PC-3 (cell line): ENCODE data around the gene DIP2C. TPM values are rescaled to one million over a fixed set of nuclear protein-coding genes. Genes with fewer than 3 reads are reported as not detected.

Experiments used
- ATAC-seq: fragments of 200-7000 bp; cut with Tn5 transposase; 2 replicates; pipeline ENCODE4 v1.9.1; 2020; ENCODE audit warnings: mild to moderate bottlenecking, moderate library complexity
- BruUV-seq: library from RNA; stranded (reverse); fragments of 400-500 nt; replicated peaks from 2 replicates; lab custom pipeline; 2021; lab: Mats Ljungman, UMichigan
- CTCF ChIA-PET: fragments of 300-600 bp; sonication (Branson Sonifier 250); formaldehyde crosslinking; loops from one replicate; lab custom pipeline; 2022; ENCODE audit warnings: antibody characterized with exemption; lab: Charles Lee
- POLR2A ChIA-PET: fragments of 300-600 bp; sonication (Branson Sonifier 250); formaldehyde crosslinking; loops from one replicate; lab custom pipeline; 2022; ENCODE audit warnings: antibody characterized with exemption; ENCODE audit not compliant: unreplicated experiment; lab: Charles Lee
- DNase-seq: peaks from one replicate; pipeline ENCODE4 v3.0.0-alpha.2; 2015
- H2AFZ ChIP-seq: fragments of 300-600 bp; sonication (generic); 2 replicates; pipeline ENCODE4 v1.6.0; 2016; ENCODE audit warnings: antibody characterized with exemption, low read length
- H3F3A ChIP-seq: fragments of 300-600 bp; sonication (generic); one replicate; pipeline ENCODE4 v1.6.0; 2017; ENCODE audit warnings: antibody characterized with exemption, low read length, control low read depth, mild to moderate bottlenecking; ENCODE audit not compliant: unreplicated experiment
- H3K27ac ChIP-seq: fragments of 300-600 bp; sonication (generic); 2 replicates; pipeline ENCODE4 v1.5.1; 2016; ENCODE audit warnings: mild to moderate bottlenecking, low read length
- H3K27me3 ChIP-seq: fragments of 300-600 bp; sonication (generic); 2 replicates; pipeline ENCODE4 v1.6.1; 2016; ENCODE audit warnings: low read length, mixed read lengths
- H3K36me3 ChIP-seq: fragments of 300-600 bp; sonication (generic); 2 replicates; pipeline ENCODE4 v1.6.1; 2016; ENCODE audit warnings: low read depth, mixed run types, low read length, mixed read lengths
- H3K4me1 ChIP-seq: fragments of 300-600 bp; sonication (generic); 2 replicates; pipeline ENCODE4 v1.5.1; 2016; ENCODE audit warnings: low read length; ENCODE audit not compliant: insufficient read depth
- H3K4me2 ChIP-seq: fragments of 300-600 bp; sonication (generic); 2 replicates; pipeline ENCODE4 v1.6.0; 2016; ENCODE audit warnings: low read length
- H3K4me3 ChIP-seq: fragments of 300-600 bp; sonication (generic); 2 replicates; pipeline ENCODE4 v1.5.1; 2016; ENCODE audit warnings: mild to moderate bottlenecking, low read length, mixed read lengths
- H3K79me2 ChIP-seq: fragments of 300-600 bp; sonication (generic); 2 replicates; pipeline ENCODE4 v1.6.1; 2017; ENCODE audit warnings: low read length, mixed read lengths
- H3K9ac ChIP-seq: fragments of 300-600 bp; sonication (generic); 2 replicates; pipeline ENCODE4 v1.6.0; 2016; ENCODE audit warnings: mild to moderate bottlenecking, low read length
- H3K9me2 ChIP-seq: fragments of 300-600 bp; sonication (generic); replicated peaks from 2 replicates; pipeline ENCODE4 v1.6.1; 2016; ENCODE audit warnings: mixed run types, low read length, mixed read lengths
- H3K9me3 ChIP-seq: fragments of 300-600 bp; sonication (generic); 2 replicates; pipeline ENCODE4 v1.6.1; 2016; ENCODE audit warnings: low read length, mixed read lengths
- H4K20me1 ChIP-seq: fragments of 300-600 bp; sonication (generic); 2 replicates; pipeline ENCODE4 v1.6.1; 2016; ENCODE audit warnings: low read length, mixed read lengths
- EZH2 ChIP-seq: fragments of 300-600 bp; sonication (generic); IDR thresholded peaks from one replicate; pipeline ENCODE4 v1.6.1; 2017; ENCODE audit warnings: antibody characterized with exemption, mild to moderate bottlenecking, low read length; ENCODE audit not compliant: unreplicated experiment
- EZH2phosphoT487 ChIP-seq: fragments of 300-600 bp; sonication (generic); IDR thresholded peaks from 2 replicates; pipeline ENCODE4 v1.6.1; 2018; ENCODE audit warnings: mild to moderate bottlenecking, antibody characterized with exemption, low read length, borderline replicate concordance
- intact Hi-C: fragments of 100-400 bp; cut with micrococcal nuclease; formaldehyde crosslinking; loops from 2 replicates; pipeline ENCODE4 v1.9.0; 2023
- total RNA-seq: library from RNA; depleted of rRNA; stranded (reverse); fragments of >200 nt; gene quantifications from 2 replicates; pipeline ENCODE4 v1.2.3, GENCODE V29; 2014
- TF ChIP-seq, protein P1 (sequence below): fragments of 300-600 bp; sonication (generic); conservative IDR thresholded peaks from 2 replicates; pipeline ENCODE4 v1.5.1; 2017; ENCODE audit warnings: antibody characterized with exemption, low read depth, mild to moderate bottlenecking, low read length

DIP2C gene
- total RNA-seq, 1 experiment from 2014 or later: 3.1 TPM

GRCh38 chr10:599767-600166 lies 89.7 kb downstream of the DIP2C start:
- no peak for DNase-seq
- intact Hi-C loops: no loop called here
- no peaks in the 10 kb centered on the region for H3K36me3 ChIP-seq
- TF ChIP-seq EZH2: no peak
- no peak for TF ChIP-seq EZH2phosphoT487
- TF ChIP-seq, protein P1, sequence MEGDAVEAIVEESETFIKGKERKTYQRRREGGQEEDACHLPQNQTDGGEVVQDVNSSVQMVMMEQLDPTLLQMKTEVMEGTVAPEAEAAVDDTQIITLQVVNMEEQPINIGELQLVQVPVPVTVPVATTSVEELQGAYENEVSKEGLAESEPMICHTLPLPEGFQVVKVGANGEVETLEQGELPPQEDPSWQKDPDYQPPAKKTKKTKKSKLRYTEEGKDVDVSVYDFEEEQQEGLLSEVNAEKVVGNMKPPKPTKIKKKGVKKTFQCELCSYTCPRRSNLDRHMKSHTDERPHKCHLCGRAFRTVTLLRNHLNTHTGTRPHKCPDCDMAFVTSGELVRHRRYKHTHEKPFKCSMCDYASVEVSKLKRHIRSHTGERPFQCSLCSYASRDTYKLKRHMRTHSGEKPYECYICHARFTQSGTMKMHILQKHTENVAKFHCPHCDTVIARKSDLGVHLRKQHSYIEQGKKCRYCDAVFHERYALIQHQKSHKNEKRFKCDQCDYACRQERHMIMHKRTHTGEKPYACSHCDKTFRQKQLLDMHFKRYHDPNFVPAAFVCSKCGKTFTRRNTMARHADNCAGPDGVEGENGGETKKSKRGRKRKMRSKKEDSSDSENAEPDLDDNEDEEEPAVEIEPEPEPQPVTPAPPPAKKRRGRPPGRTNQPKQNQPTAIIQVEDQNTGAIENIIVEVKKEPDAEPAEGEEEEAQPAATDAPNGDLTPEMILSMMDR: no peak
- H3K9me3 ChIP-seq: no peaks in the 10 kb centered on the region
- POLR2A ChIA-PET: no interaction called here
- no peak overlapping the region for H3K9ac ChIP-seq
- H3F3A ChIP-seq: no peaks in the 10 kb centered on the region
- H3K9me2 ChIP-seq: no peaks in the 10 kb centered on the region
- no peak overlapping the region for H3K4me2 ChIP-seq
- H3K79me2 ChIP-seq: no peaks in the 10 kb centered on the region
- no TSS peak for BruUV-seq
- H2AFZ ChIP-seq: no peak overlapping the region
- no peak for ATAC-seq
- H3K4me3 ChIP-seq: no peak overlapping the region
- CTCF ChIA-PET: no interaction called here
- H3K27me3 ChIP-seq: no peaks in the 10 kb centered on the region
- no peaks in the 10 kb centered on the region for H3K4me1 ChIP-seq
- no peaks in the 10 kb centered on the region for H4K20me1 ChIP-seq
- no peak overlapping the region for H3K27ac ChIP-seq

GRCh38 chr10:598415-599170 lies 90.9 kb downstream of the DIP2C start:
- DNase-seq (no peak), ATAC-seq (no peak)
- Histone ChIP-seq H3K4me1 (no peaks in the 10 kb centered on the region), H3K9me3 (no peaks in the 10 kb centered on the region), H3K4me3 (no peak overlapping the region), H3K79me2 (no peaks in the 10 kb centered on the region), H4K20me1 (no peaks in the 10 kb centered on the region), H3K27me3 (no peaks in the 10 kb centered on the region), H3K27ac (no peak overlapping the region), H3K36me3 (no peaks in the 10 kb centered on the region), H3K4me2 (no peak overlapping the region), H3K9ac (no peak overlapping the region), H3K9me2 (no peaks in the 10 kb centered on the region), H2AFZ (no peak overlapping the region), H3F3A (no peaks in the 10 kb centered on the region)
- ChIA-PET POLR2A (no interaction called here), CTCF (no interaction called here)
- no peak for TF ChIP-seq EZH2phosphoT487
- TF ChIP-seq EZH2: no peak
- TF ChIP-seq, protein P1: no peak
- BruUV-seq: no TSS peak
- intact Hi-C loops: no loop called here

DNA sequence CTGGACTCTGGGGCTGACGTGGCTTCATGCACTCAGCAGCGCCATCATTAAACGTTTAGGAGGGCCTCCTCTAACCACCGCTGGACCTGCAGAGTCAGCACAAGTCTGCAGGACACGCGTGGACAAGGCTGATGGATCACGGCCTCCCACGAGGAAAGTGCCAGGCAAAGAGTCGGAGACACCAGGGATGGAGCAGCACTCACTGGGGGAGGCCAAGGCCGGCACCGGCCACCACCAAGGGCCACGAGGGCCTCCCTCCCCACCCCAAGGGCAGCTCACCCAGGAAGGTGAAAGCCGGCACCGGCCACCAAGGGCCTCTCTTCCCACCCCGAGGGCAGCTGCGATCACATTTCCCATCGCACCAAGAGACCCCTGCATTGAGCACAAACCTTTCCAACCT lies 91.5 kb downstream of the DIP2C start:
- Histone ChIP-seq H3K9me2 (no peaks in the 10 kb centered on the region), H3F3A (no peaks in the 10 kb centered on the region), H3K9ac (no peak overlapping the region), H3K4me3 (no peak overlapping the region), H3K4me2 (no peak overlapping the region), H2AFZ (no peak overlapping the region), H3K9me3 (no peaks in the 10 kb centered on the region), H3K79me2 (no peaks in the 10 kb centered on the region), H4K20me1 (no peaks in the 10 kb centered on the region), H3K36me3 (no peaks in the 10 kb centered on the region), H3K27ac (no peak overlapping the region), H3K4me1 (no peaks in the 10 kb centered on the region), H3K27me3 (no peaks in the 10 kb centered on the region)
- TF ChIP-seq EZH2 (no peak), EZH2phosphoT487 (no peak)
- TF ChIP-seq, protein P1: no peak
- DNase-seq (no peak), ATAC-seq (no peak)
- no TSS peak for BruUV-seq
- ChIA-PET CTCF (no interaction called here), POLR2A (no interaction called here)
- intact Hi-C loops: no loop called here
